K562 (cell line): ENCODE results near the gene MYO18A. TPM values are rescaled to one million over a fixed set of nuclear protein-coding genes. Genes with fewer than 3 reads are reported as not detected.

Experiments used
- ATAC-seq: fragments of 200-7000 bp; cut with Tn5 transposase; 3 replicates; pipeline ENCODE4 v1.9.1; 2020; ENCODE audit warnings: moderate library complexity
- BruUV-seq: library from RNA; stranded (reverse); fragments of 400-500 nt; replicated peaks from 2 replicates; lab custom pipeline; 2021; lab: Mats Ljungman, UMichigan
- CTCF ChIA-PET: fragments of 300-600 bp; formaldehyde crosslinking; extraction: SDS; loops from one replicate; lab custom pipeline; 2021; ENCODE audit warnings: low intra/inter-chr PET ratio; lab: Yijun Ruan, JAX
- POLR2A ChIA-PET: fragments of 300-600, 350-650 bp; sonication (Branson Sonifier 250); formaldehyde crosslinking; extraction: SDS; loops from one replicate; lab custom pipeline; 2021; ENCODE audit warnings: antibody characterized with exemption, inconsistent platforms; lab: Yijun Ruan, JAX
- DNase-seq, 4 experiments: peaks; one replicate each; pipeline versions ENCODE4 v3.0.0 to v3.0.0-alpha.2; 2011 to 2018; ENCODE audit warnings: low spot score in 3 of 4, mixed read lengths in 3 of 4; ENCODE audit errors: extremely low read depth in 1 of 4
- FAIRE-seq: peaks from 2 replicates; lab custom pipeline; 2011; peaks lifted over from hg19 to GRCh38; lab: Jason Lieb, UNC
- H2AFZ ChIP-seq: 2 replicates; pipeline ENCODE4 v1.6.0; 2011; ENCODE audit warnings: low read depth, low read length, control low read depth, inconsistent platforms
- H3K27ac ChIP-seq: fragments of 200-600 bp; 3 replicates; pipeline ENCODE4 v1.8.0; 2011; ENCODE audit warnings: low read depth, mild to moderate bottlenecking, control low read depth, inconsistent platforms, low read length, moderate library complexity, mixed read lengths; ENCODE audit errors: extremely low read depth
- H3K27me3 ChIP-seq, 2 experiments: fragments of 300-600 bp in 1 of 2; 2 replicates in 1 of 2; 3 replicates in 1 of 2; pipeline versions ENCODE4 v1.6.0 to v1.8.0; 2011; ENCODE audit warnings: inconsistent platforms in 2 of 2, low read length in 2 of 2, mild to moderate bottlenecking in 1 of 2, mixed read lengths in 1 of 2, moderate library complexity in 1 of 2; ENCODE audit not compliant: control insufficient read depth in 2 of 2, insufficient read depth in 2 of 2
- H3K36me3 ChIP-seq: fragments of 300-600 bp; 3 replicates; pipeline ENCODE4 v1.8.0; 2011; ENCODE audit warnings: mild to moderate bottlenecking, low read length, inconsistent platforms; ENCODE audit not compliant: control insufficient read depth, insufficient read depth
- H3K4me1 ChIP-seq, 2 experiments: fragments of 200-600 bp in 1 of 2; replicated peaks in 1 of 2; 2 replicates in 1 of 2; 3 replicates in 1 of 2; pipeline versions ENCODE4 v1.5.1 to v1.8.0; 2011; ENCODE audit warnings: inconsistent platforms in 2 of 2, low read length in 2 of 2, mild to moderate bottlenecking in 1 of 2, mixed read lengths in 1 of 2, moderate library complexity in 1 of 2; ENCODE audit not compliant: control insufficient read depth in 2 of 2, insufficient read depth in 2 of 2
- H3K4me2 ChIP-seq: 2 replicates; pipeline ENCODE4 v1.6.1; 2011; ENCODE audit warnings: low read length, control low read depth, inconsistent platforms, mixed read lengths; ENCODE audit not compliant: insufficient read depth
- H3K4me3 ChIP-seq: fragments of 200-600 bp; sonication (generic), shearing (Covaris generic); 2 replicates; pipeline ENCODE4 v1.5.1; 2016; ENCODE audit warnings: control low read depth, inconsistent platforms
- H3K79me2 ChIP-seq: fragments of 200-600 bp; 3 replicates; pipeline ENCODE4 v1.8.0; 2011; ENCODE audit warnings: low read length, inconsistent platforms; ENCODE audit not compliant: control insufficient read depth, insufficient read depth
- H3K9ac ChIP-seq, 2 experiments: 2 replicates each; pipeline versions ENCODE4 v1.6.0 to v1.6.1; 2011; ENCODE audit warnings: low read depth in 2 of 2, low read length in 2 of 2, control low read depth in 1 of 2, inconsistent platforms in 1 of 2, mild to moderate bottlenecking in 1 of 2, mixed read lengths in 1 of 2; ENCODE audit not compliant: insufficient read depth in 1 of 2
- H3K9me1 ChIP-seq: one replicate; pipeline ENCODE4 v1.6.0; 2011; ENCODE audit warnings: inconsistent platforms, mild to moderate bottlenecking, low read length, moderate library complexity; ENCODE audit not compliant: control insufficient read depth, insufficient read depth
- H3K9me3 ChIP-seq: replicated peaks from 2 replicates; pipeline ENCODE4 v1.5.1; 2011; ENCODE audit warnings: low read depth, low read length, inconsistent platforms; ENCODE audit not compliant: control insufficient read depth, insufficient read depth
- H4K20me1 ChIP-seq: replicated peaks from 2 replicates; pipeline ENCODE4 v1.6.1; 2011; ENCODE audit warnings: low read length, inconsistent platforms, mixed read lengths; ENCODE audit not compliant: control insufficient read depth, insufficient read depth
- MIER1 ChIP-seq: fragments of 450-650 bp; IDR thresholded peaks from 2 replicates; pipeline ENCODE4 v1.6.1; 2016; ENCODE audit warnings: antibody characterized with exemption, mild to moderate bottlenecking, low read depth
- ZNF436 ChIP-seq: fragments of 250-450, 450-650 bp; sonication (Bioruptor Pico); formaldehyde crosslinking; IDR thresholded peaks from 2 replicates; pipeline ENCODE4 v1.7.0; 2020; ENCODE audit warnings: mild to moderate bottlenecking
- WGBS: fragments of 100-300 bp; shearing (Covaris generic); methylation state at CpG from one replicate; pipeline ENCODE4 v1.1.6; 2016; ENCODE audit warnings: low coverage, mixed read lengths; ENCODE audit not compliant: insufficient coverage; ENCODE audit errors: missing lambda C conversion rate; 5-methylcytosine and 5-hydroxymethylcytosine counted together
- in situ Hi-C: fragments of 300-500 bp; cut with MboI; formaldehyde crosslinking; loops from 4 replicates; pipeline ENCODE4 v1.15.0; 2018; ENCODE audit warnings: inconsistent platforms, mixed read lengths
- intact Hi-C: fragments of 100-400 bp; cut with micrococcal nuclease; formaldehyde crosslinking; loops from 2 replicates; pipeline ENCODE4 v1.14.2; 2022
- polyA plus RNA-seq, 8 experiments: library from polyadenylated mRNA; depleted of rRNA in 4 of 8; stranded (reverse) in 5 of 8; unstranded in 3 of 8; fragments of >200 nt; fragmentation: Nextera tagmentation in 2 of 8; fragmentation: Illumina TruSeq in 1 of 8; extraction: Ambion mirVana in 2 of 8; extraction: Trizol in 1 of 8; gene quantifications; 2 replicates each; pipeline versions ENCODE4 v1.2.1 to v1.2.3, GENCODE V29; 2011 to 2014; ENCODE audit warnings: inconsistent platforms in 1 of 8, missing spikeins in 1 of 8
- total RNA-seq, 7 experiments: library from RNA; depleted of rRNA in 6 of 7; stranded (reverse); fragments of >200 nt in 6 of 7; fragmentation: Illumina TruSeq in 2 of 7; extraction: Trizol in 2 of 7; gene quantifications; 2 replicates each; pipeline versions ENCODE4 v1.2.1 to v1.2.3, GENCODE V29; 2011 to 2021; ENCODE audit warnings: low replicate concordance in 1 of 7
- TF ChIP-seq, protein P1 (sequence below): fragments of 250-450 bp; sonication (Bioruptor Pico); IDR thresholded peaks from 2 replicates; pipeline ENCODE4 v1.5.1; 2021; ENCODE audit warnings: mild to moderate bottlenecking
- TF ChIP-seq, protein P2 (sequence below): fragments of 450-650 bp; IDR thresholded peaks from 2 replicates; pipeline ENCODE4 v1.6.1; 2016

MYO18A gene
- total and polyA plus RNA-seq, 9 of the 15 experiments (the other 6 are each of a cell fraction or from before 2014, with no cell fraction given), result 2.5 to 65.4 (median 17.1) TPM

DNA sequence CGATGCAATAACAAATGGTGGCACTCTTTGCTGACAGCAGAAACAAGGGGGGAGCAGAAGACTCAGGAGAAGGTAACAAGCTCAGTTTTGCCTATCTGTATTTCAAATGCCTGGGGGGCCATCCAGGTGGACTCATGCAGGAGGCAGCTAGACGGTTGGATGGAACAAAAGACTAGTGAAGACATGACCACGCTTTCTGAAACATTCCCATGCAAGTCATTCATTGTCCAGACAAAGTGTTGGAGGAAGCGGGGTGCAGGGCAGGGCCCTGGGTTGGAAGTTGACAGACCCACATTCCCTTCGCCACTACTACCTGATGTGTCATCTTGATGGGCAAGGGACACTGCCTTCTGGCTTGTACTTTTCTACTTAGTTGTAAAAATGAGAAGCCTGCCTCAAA, 36.7 kb upstream of the MYO18A start (continued):
- TF ChIP-seq, protein P1, sequence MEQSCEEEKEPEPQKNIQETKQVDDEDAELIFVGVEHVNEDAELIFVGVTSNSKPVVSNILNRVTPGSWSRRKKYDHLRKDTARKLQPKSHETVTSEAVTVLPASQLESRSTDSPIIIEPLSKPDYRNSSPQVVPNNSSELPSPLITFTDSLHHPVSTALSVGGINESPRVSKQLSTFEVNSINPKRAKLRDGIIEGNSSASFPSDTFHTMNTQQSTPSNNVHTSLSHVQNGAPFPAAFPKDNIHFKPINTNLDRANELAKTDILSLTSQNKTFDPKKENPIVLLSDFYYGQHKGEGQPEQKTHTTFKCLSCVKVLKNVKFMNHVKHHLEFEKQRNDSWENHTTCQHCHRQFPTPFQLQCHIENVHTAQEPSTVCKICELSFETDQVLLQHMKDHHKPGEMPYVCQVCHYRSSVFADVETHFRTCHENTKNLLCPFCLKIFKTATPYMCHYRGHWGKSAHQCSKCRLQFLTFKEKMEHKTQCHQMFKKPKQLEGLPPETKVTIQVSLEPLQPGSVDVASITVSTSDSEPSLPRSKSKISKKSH, result no peak
- no peak for TF ChIP-seq MIER1

DNA sequence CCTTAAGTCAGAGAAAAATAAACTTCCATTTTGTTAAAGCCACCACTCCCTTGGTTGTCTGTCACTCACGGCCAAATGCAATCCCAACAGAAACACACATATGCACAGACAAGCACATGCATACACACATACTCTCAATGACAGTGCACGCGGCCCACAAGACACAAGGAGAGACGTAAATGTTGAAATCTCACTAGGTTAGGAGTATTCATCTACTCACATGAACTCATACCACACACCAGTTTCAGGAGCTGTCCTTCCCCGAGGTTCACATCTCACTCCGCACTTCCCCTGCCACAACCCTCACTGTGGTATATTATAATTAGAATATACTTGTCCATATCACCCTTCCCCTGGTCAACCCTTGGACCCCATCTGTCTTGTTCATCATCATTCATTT, 36.0 kb upstream of the MYO18A start:
- intact Hi-C loops, result no loop called here
- ChIA-PET CTCF (no interaction called here), POLR2A (interaction anchor here (1.0 to 1.8 kb wide), 3 partner anchors 11 to 78 kb away, joined by 3 to 5 read pairs (median 4); partner anchors contain the start of gene NUFIP2)

More for the DNA sequence above, 36.0 kb upstream of the MYO18A start:
- FAIRE-seq (no peak), ATAC-seq (no peak), DNase-seq (no peak)
- no peak for TF ChIP-seq ZNF436 (CRISPR knock-in tag)
- TF ChIP-seq, protein P2, sequence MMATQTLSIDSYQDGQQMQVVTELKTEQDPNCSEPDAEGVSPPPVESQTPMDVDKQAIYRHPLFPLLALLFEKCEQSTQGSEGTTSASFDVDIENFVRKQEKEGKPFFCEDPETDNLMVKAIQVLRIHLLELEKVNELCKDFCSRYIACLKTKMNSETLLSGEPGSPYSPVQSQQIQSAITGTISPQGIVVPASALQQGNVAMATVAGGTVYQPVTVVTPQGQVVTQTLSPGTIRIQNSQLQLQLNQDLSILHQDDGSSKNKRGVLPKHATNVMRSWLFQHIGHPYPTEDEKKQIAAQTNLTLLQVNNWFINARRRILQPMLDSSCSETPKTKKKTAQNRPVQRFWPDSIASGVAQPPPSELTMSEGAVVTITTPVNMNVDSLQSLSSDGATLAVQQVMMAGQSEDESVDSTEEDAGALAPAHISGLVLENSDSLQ, result peak; percentile 18; the same call in 1 of the 2 replicates
- Histone ChIP-seq H3K4me1 (peaks cover 0 to 3% of the 10 kb centered on the region in 2 experiments; a peak in 1 of 5 replicates), H3K4me2 (no peak overlapping the region), H3K79me2 (no peaks in the 10 kb centered on the region), H3K27me3 (no peaks in the 10 kb centered on the region), H3K36me3 (no peaks in the 10 kb centered on the region), H3K27ac (no peak overlapping the region), H3K9me1 (no peaks in the 10 kb centered on the region), H3K9ac (no peak overlapping the region), H4K20me1 (no peaks in the 10 kb centered on the region), H3K9me3 (no peaks in the 10 kb centered on the region), H3K4me3 (no peak overlapping the region), H2AFZ (0 out of 2 replicates have a peak overlapping the region, but pooled peaks have one; percentile 24)
- in situ Hi-C loops, result no loop called here
- WGBS, result 31% methylated on average over 6 of the region's 6 CpGs
- BruUV-seq, result no TSS peak
